Measurements from ENCODE around the gene TLE6.

TLE6 gene

DNA sequence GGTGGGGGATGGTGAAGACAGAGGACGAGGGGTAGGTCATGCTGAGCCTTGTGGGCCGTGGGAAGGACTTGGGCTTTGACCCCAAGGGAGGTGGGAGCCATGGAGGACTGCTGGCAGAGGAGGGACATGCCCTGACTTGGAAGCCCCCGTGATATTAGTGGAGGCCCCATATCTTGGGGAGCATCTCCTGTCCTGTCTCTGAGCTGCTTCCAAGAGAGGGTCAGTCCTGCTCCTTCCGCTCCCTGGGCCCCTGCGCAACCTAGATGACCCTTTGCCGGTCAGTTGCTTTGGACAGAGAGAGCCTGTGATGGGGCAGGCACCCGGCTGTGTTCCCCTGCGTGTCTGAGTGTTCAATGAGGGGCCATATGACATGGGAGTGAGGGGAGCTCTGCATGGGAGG lies 5.2 kb downstream of the TLE6 start:
- Histone ChIP-seq H3K4me3 (ENCODE audit: low read depth in 1 of 2, low read length in 1 of 2) (no peak overlapping the region), H3K9me3 (no peaks in the 10 kb centered on the region), H3K4me1 (ENCODE audit: control insufficient read depth in 1 of 2, insufficient read depth in 1 of 2, low read depth in 1 of 2, low read length in 1 of 2) (peaks cover 0 to 2% of the 10 kb centered on the region in 2 experiments), H3K27ac (no peak overlapping the region), H3K36me3 (no peaks in the 10 kb centered on the region), H3K27me3 (peaks cover 71% of the 10 kb centered on the region)
- TF ChIP-seq, protein P1, sequence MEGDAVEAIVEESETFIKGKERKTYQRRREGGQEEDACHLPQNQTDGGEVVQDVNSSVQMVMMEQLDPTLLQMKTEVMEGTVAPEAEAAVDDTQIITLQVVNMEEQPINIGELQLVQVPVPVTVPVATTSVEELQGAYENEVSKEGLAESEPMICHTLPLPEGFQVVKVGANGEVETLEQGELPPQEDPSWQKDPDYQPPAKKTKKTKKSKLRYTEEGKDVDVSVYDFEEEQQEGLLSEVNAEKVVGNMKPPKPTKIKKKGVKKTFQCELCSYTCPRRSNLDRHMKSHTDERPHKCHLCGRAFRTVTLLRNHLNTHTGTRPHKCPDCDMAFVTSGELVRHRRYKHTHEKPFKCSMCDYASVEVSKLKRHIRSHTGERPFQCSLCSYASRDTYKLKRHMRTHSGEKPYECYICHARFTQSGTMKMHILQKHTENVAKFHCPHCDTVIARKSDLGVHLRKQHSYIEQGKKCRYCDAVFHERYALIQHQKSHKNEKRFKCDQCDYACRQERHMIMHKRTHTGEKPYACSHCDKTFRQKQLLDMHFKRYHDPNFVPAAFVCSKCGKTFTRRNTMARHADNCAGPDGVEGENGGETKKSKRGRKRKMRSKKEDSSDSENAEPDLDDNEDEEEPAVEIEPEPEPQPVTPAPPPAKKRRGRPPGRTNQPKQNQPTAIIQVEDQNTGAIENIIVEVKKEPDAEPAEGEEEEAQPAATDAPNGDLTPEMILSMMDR (IDR thresholded peaks at IDR 0.05) = no peak

DNA sequence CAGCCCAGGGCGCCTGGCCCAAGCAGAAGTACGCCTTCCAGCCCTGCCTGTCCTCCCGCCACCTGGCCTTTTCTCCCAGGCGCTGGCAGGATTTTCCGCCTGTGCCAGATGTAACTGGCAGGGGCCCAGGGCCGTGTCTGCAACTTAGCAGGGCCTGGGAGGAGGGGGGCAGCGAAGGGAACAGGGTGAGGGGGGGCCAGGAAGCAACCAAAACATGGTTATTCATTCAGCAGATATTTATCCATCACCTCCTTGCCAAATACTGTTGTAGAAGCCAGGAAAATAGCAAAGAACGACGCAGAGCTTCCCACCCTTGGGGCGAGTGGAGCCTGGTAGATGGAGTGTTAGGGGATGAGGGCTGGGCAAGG lies 5.6 kb downstream of the TLE6 start:
- Histone ChIP-seq H3K27me3 (peaks cover 71% of the 10 kb centered on the region), H3K27ac (no peak overlapping the region), H3K36me3 (no peaks in the 10 kb centered on the region), H3K9me3 (no peaks in the 10 kb centered on the region), H3K4me3 (ENCODE audit: low read depth in 1 of 2, low read length in 1 of 2) (no peak overlapping the region), H3K4me1 (ENCODE audit: control insufficient read depth in 1 of 2, insufficient read depth in 1 of 2, low read depth in 1 of 2, low read length in 1 of 2) (no peaks in the 10 kb centered on the region)
- TF ChIP-seq, protein P1 (IDR thresholded peaks at IDR 0.05) = no peak

DNA sequence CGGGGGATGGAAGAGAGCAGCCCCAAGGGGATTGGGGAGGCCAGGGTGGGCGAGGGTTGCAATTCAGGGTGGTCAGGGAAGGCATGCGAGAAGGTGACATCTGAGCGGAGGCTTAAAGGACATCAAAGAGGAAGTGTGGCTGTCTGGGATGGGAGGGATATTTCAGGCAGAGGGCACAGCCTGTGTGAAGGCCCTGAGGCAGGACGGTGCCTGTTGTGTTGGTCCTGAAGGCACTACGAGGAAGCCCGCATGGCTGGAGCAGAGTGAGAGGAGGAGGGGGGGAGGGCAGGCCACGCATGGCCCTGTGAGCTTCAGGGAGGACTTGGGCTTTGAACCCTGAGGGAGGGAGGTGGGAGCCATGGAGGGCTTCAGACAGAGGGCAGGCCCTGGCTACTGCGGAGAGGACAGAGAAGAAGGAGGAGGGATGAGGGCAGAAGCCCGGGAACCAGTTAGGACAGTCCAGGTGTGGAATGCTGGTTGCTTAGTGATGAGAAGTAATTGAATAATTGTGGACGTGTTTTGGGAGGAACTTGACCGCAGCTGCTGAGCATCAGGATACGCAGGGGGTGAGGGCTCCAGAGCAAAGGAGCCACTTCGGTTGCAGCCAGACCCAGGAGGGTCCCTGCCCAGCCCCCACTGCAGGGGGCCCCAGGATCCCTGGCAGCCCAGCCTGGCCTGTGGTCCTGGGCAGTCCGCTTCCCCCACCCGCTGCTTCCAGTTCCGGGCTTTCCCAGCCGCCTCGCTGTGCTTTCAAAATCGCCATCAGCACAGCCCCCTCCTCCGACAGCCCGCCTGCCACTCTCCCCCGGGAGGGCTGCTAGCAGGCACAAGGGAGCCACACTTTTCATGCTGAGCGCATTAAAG lies 6.2 kb downstream of the TLE6 start:
- Histone ChIP-seq H3K36me3 (no peaks in the 10 kb centered on the region), H3K4me1 (ENCODE audit: control insufficient read depth in 1 of 2, insufficient read depth in 1 of 2, low read depth in 1 of 2, low read length in 1 of 2) (no peaks in the 10 kb centered on the region), H3K27ac (no peak overlapping the region), H3K27me3 (peaks cover 69% of the 10 kb centered on the region), H3K4me3 (ENCODE audit: low read depth in 1 of 2, low read length in 1 of 2) (no peak overlapping the region), H3K9me3 (no peaks in the 10 kb centered on the region)
- TF ChIP-seq, protein P1 (IDR thresholded peaks at IDR 0.05) = no peak

DNA sequence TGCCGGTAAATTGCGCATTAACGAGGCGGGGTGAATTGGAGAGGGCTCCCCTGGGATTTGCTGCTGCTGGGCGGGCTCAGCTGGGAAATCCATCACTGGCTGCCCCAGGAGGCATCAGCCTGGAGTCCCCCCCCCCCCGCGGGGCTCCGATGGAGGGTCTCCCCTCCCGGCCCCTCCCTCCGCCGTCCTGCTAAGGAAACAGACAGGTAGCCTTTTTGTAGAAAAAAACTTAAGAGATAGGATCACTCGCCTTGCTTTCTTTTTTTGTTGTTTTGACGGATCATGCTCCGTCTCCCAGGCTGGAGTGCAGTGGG lies 6.8 kb downstream of the TLE6 start:
- no peaks in the 10 kb centered on the region for H3K36me3 ChIP-seq
- no peak overlapping the region for H3K4me3 ChIP-seq (ENCODE audit: low read depth in 1 of 2, low read length in 1 of 2)
- no peaks in the 10 kb centered on the region for H3K4me1 ChIP-seq (ENCODE audit: control insufficient read depth in 1 of 2, insufficient read depth in 1 of 2, low read depth in 1 of 2, low read length in 1 of 2)
- H3K9me3 ChIP-seq = no peaks in the 10 kb centered on the region
- TF ChIP-seq, protein P1 (IDR thresholded peaks at IDR 0.05) = no peak
- H3K27ac ChIP-seq = no peak overlapping the region
- H3K27me3 ChIP-seq = peaks cover 69% of the 10 kb centered on the region

DNA sequence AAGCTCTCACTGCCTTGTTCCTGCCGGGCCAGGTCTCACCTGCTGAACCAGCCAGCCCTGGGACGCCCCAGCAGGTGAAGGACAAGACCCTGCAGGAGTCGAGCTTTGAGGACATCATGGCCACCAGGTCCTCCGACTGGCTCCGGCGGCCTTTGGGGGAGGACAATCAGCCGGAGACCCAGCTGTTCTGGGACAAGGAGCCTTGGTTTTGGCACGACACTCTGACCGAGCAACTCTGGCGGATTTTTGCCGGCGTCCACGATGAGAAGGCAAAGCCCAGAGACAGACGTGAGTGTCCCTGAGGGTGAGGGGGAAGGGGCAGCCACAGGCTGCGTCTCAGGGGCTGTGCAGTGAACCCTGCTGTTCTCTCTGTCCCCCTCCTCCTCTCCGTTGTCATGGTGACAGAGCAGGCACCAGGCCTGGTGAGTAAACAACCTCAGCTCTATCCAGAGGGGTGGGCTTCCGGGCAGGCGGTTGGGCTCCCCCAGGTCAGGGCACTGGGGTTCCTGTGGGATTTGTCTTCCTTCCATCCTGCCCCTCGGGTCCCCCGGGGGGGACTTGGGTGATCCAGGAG lies 9.7 kb downstream of the TLE6 start:
- TF ChIP-seq, protein P1 (IDR thresholded peaks at IDR 0.05) = no peak
- Histone ChIP-seq H3K4me1 (ENCODE audit: control insufficient read depth in 1 of 2, insufficient read depth in 1 of 2, low read depth in 1 of 2, low read length in 1 of 2) (no peaks in the 10 kb centered on the region), H3K27ac (no peak overlapping the region), H3K4me3 (ENCODE audit: low read depth in 1 of 2, low read length in 1 of 2) (no peak overlapping the region), H3K9me3 (no peaks in the 10 kb centered on the region), H3K36me3 (no peaks in the 10 kb centered on the region), H3K27me3 (peaks cover 59% of the 10 kb centered on the region)

All from neutrophil (primary cell).